ENCODE results near the gene NMT1.
"Not testable (repeated sequence)": the region's sequence is repeated elsewhere in the genome, so short reads cannot be mapped to it uniquely, and the experiment has no call there.

The NMT1 gene

GRCh38 chr17:45112559-45113423 lies 51.7 kb downstream of the NMT1 start:
- no peak for DNase-seq
- in situ Hi-C loops (cut with HindIII; ENCODE audit: low pct_ligation_motif_present, low pct_unique_long_range_greater_than_20kb, low sequenced_read_pairs), result no loop called here

GRCh38 chr17:45113424-45113754 lies 52.3 kb downstream of the NMT1 start:
- in situ Hi-C loops (cut with HindIII; ENCODE audit: low pct_ligation_motif_present, low pct_unique_long_range_greater_than_20kb, low sequenced_read_pairs), result no loop called here
- no peak for DNase-seq

GRCh38 chr17:45114117-45114932 lies 53.2 kb downstream of the NMT1 start:
- in situ Hi-C loops (cut with HindIII; ENCODE audit: low pct_ligation_motif_present, low pct_unique_long_range_greater_than_20kb, low sequenced_read_pairs), result no loop called here
- no peak for DNase-seq

- no peak for DNase-seq
- in situ Hi-C loops (cut with HindIII; ENCODE audit: low pct_ligation_motif_present, low pct_unique_long_range_greater_than_20kb, low sequenced_read_pairs), result no loop called here
Measured at GRCh38 chr17:45115015-45115625, 54.0 kb downstream of the NMT1 start.

GRCh38 chr17:45115871-45116270 lies 54.8 kb downstream of the NMT1 start:
- in situ Hi-C loops (cut with HindIII; ENCODE audit: low pct_ligation_motif_present, low pct_unique_long_range_greater_than_20kb, low sequenced_read_pairs), result no loop called here
- no peak for DNase-seq

- in situ Hi-C loops (cut with HindIII; ENCODE audit: low pct_ligation_motif_present, low pct_unique_long_range_greater_than_20kb, low sequenced_read_pairs), result no loop called here
- no peak for DNase-seq
Measured at GRCh38 chr17:45116434-45117016, 55.4 kb downstream of the NMT1 start.

GRCh38 chr17:45117334-45117733 lies 56.2 kb downstream of the NMT1 start:
- no peak for DNase-seq
- in situ Hi-C loops (cut with HindIII; ENCODE audit: low pct_ligation_motif_present, low pct_unique_long_range_greater_than_20kb, low sequenced_read_pairs), result no loop called here

- DNase-seq, result no peak
- in situ Hi-C loops (cut with HindIII; ENCODE audit: low pct_ligation_motif_present, low pct_unique_long_range_greater_than_20kb, low sequenced_read_pairs), result no loop called here
Measured at GRCh38 chr17:45117848-45118646, 56.9 kb downstream of the NMT1 start.

GRCh38 chr17:45118691-45119090 lies 57.6 kb downstream of the NMT1 start:
- in situ Hi-C loops (cut with HindIII; ENCODE audit: low pct_ligation_motif_present, low pct_unique_long_range_greater_than_20kb, low sequenced_read_pairs), result no loop called here
- no peak for DNase-seq

GRCh38 chr17:45119964-45120363 lies 58.8 kb downstream of the NMT1 start:
- no peak for DNase-seq
- in situ Hi-C loops (cut with HindIII; ENCODE audit: low pct_ligation_motif_present, low pct_unique_long_range_greater_than_20kb, low sequenced_read_pairs), result loop anchor here (10.0 kb wide), 1 partner anchor 95 kb away; no protein-coding TSS in a partner anchor

- in situ Hi-C loops (cut with HindIII; ENCODE audit: low pct_ligation_motif_present, low pct_unique_long_range_greater_than_20kb, low sequenced_read_pairs), result loop anchor here (10.0 kb wide), 1 partner anchor 96 kb away; no protein-coding TSS in a partner anchor
- no peak for DNase-seq
Measured at GRCh38 chr17:45120558-45120957, 59.4 kb downstream of the NMT1 start.

- in situ Hi-C loops (cut with HindIII; ENCODE audit: low pct_ligation_motif_present, low pct_unique_long_range_greater_than_20kb, low sequenced_read_pairs), result loop anchor here (10.0 kb wide), 1 partner anchor 96 kb away; no protein-coding TSS in a partner anchor
- no peak for DNase-seq
Measured at GRCh38 chr17:45121055-45121454, 59.9 kb downstream of the NMT1 start.

- in situ Hi-C loops (cut with HindIII; ENCODE audit: low pct_ligation_motif_present, low pct_unique_long_range_greater_than_20kb, low sequenced_read_pairs), result loop anchor here (10.0 kb wide), 1 partner anchor 98 kb away; no protein-coding TSS in a partner anchor
Measured at GRCh38 chr17:45123076-45123770, 62.1 kb downstream of the NMT1 start.

GRCh38 chr17:45123930-45124796 lies 63.0 kb downstream of the NMT1 start:
- in situ Hi-C loops (cut with HindIII; ENCODE audit: low pct_ligation_motif_present, low pct_unique_long_range_greater_than_20kb, low sequenced_read_pairs), result loop anchor here (10.0 kb wide), 1 partner anchor 99 kb away; no protein-coding TSS in a partner anchor
- peak; percentile 90 for DNase-seq

More at GRCh38 chr17:45123076-45123770, 62.1 kb downstream of the NMT1 start:
- no peak for DNase-seq

- in situ Hi-C loops (cut with HindIII; ENCODE audit: low pct_ligation_motif_present, low pct_unique_long_range_greater_than_20kb, low sequenced_read_pairs), result loop anchor here (10.0 kb wide), 1 partner anchor 100 kb away; no protein-coding TSS in a partner anchor
- not testable (repeated sequence) for DNase-seq
Measured at GRCh38 chr17:45124797-45125122, 63.6 kb downstream of the NMT1 start.

- in situ Hi-C loops (cut with HindIII; ENCODE audit: low pct_ligation_motif_present, low pct_unique_long_range_greater_than_20kb, low sequenced_read_pairs), result loop anchor here (10.0 kb wide), 1 partner anchor 101 kb away; no protein-coding TSS in a partner anchor
- DNase-seq, result no peak
Measured at GRCh38 chr17:45125509-45125908, 64.4 kb downstream of the NMT1 start.

Measured in ACHN (cell line).